Stimulated activated CD8-positive, alpha-beta memory T cell treated with anti-CD3 and anti-CD28 coated beads, Interleukin-7, amount 100 ng/mL, for 4 hours (primary cell): Measurements from ENCODE around the gene ARAP2.

Source experiments
- DNase-seq, 2 donors: peaks; one replicate each; pipeline ENCODE4 v3.0.0-alpha.2; 2020; ENCODE audit warnings: low read depth in 2 of 2

The ARAP2 gene, protein sequence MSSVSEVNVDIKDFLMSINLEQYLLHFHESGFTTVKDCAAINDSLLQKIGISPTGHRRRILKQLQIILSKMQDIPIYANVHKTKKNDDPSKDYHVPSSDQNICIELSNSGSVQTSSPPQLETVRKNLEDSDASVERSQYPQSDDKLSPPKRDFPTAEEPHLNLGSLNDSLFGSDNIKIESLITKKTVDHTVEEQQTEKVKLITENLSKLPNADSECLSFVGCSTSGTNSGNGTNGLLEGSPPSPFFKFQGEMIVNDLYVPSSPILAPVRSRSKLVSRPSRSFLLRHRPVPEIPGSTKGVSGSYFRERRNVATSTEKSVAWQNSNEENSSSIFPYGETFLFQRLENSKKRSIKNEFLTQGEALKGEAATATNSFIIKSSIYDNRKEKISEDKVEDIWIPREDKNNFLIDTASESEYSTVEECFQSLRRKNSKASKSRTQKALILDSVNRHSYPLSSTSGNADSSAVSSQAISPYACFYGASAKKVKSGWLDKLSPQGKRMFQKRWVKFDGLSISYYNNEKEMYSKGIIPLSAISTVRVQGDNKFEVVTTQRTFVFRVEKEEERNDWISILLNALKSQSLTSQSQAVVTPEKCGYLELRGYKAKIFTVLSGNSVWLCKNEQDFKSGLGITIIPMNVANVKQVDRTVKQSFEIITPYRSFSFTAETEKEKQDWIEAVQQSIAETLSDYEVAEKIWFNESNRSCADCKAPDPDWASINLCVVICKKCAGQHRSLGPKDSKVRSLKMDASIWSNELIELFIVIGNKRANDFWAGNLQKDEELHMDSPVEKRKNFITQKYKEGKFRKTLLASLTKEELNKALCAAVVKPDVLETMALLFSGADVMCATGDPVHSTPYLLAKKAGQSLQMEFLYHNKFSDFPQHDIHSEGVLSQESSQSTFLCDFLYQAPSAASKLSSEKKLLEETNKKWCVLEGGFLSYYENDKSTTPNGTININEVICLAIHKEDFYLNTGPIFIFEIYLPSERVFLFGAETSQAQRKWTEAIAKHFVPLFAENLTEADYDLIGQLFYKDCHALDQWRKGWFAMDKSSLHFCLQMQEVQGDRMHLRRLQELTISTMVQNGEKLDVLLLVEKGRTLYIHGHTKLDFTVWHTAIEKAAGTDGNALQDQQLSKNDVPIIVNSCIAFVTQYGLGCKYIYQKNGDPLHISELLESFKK (N-terminal part only)

DNA sequence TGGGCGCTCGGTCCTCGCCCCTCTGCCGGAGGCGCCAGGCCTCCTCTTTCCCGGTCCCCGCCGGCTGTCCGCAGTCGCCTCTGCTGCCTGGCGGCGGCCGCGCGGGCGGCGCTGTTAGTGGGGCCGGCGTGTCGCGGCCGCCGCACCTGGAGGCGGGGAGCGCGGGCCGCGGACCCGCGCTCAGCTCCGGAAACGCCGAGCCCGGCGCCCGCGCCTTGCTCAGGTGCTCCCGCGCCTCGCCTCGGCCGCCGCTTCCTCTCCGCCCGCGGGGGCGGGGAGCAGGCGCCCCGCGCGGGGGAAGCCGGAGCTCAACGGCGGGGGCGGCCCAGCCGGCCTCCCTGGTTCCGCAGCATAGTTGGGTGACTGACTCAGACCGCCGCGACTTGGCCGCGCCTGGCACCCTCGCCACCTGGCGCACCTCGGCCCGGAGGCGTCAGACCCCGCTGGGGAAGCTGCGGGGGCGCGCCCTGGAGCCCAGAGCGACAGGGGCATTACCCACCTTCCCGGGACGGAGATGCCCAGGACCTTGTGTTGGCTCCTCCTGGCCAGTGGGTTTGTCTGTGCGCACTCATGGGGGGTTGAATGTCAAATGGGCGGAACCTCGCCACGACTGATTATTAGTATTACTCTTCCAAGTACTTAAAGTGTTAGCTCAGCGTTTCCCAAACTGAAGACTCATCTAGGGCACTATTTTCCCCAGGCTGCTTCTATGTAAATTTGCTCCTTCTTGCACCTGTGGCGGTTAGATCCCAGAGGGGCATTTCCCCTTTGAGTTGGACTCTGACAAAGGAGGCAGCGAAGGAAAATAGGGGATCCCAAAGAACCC, at the start of gene ARAP2:
TSS of gene ARAP2 (minus strand) at position 258 of the 826 bp plus-strand sequence. CDS start 15,028 bp downstream, outside the sequence.
- peak; percentile 64 to 87 for DNase-seq

DNA sequence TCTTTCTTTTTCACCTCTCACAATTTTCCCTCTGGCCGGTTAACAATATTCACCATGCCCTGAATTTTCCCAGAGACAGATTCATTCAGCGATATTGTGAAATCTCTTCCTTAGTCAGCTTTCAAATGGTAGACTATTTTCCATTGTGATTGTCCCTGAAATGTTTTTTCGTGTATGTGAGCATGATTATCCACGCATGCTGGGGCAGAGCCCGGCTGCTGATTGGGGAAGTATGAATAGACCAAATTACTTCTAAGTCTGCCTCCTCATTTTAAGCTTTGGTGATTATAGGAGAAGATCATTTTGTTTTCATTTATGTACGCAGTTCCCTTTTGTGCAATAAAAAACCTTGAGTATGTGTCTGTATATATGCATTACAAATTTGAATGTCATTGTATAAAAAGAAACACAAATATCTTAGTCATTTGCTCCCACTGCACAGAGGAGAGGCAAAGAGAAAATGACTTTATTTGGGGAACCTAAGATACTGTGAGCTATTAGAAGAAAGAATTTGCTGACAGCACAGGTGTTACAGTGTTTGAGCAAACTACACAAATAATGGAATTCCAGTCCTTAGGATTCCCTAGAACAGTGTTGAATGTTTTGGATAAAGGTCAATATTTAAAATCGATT, 48.4 kb upstream of the ARAP2 start:
- no peak for DNase-seq

DNA sequence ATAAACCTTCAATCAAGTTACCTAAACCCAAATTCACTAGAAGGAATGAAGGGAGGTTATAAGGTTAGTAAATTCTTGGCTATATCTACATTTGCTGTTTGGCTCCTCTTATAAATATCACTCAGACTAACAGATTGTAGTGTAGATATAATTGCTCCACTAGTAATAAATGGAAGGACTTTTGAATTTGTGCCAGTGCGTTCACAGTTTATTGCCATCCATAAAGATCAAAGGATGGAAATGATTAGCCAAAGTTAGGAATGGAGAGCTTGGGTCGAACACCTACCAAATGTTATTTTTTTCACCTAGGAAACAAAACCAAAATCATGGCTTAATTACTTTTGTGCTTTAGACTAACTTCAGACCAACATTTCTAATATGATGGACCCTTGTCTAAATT, 46.3 kb upstream of the ARAP2 start:
- no peak for DNase-seq

DNA sequence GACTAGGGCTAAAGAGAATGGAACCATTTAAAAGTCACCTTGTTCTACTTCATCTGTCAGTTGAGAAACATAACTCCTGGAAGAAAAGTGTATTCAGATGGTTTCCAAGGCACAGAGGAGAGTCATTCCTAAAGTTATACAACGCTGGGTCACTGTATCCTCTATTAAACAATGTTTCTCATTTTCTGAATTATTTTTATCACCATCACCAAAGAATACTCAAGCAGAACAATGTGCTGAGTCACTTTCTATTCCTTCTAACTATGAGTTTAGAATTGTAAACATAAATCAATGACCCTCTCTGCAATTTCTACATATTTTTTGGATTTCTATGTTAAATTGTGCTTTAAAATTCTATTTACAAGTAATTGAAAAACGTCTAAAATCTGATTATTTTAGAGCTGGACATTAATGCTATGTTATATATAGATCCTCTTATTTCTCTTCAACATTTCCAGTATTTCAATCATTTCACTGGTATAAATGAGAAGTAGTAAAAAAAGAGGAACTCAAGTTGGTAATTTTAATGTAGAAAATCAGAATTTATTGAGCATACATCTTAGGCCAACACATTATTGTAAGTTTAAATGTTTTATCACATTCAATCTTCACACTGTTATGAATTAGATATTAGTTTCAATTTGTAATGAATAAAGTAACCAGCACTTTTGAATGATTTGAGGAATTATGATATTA, 44.6 kb upstream of the ARAP2 start:
- DNase-seq = no peak

DNA sequence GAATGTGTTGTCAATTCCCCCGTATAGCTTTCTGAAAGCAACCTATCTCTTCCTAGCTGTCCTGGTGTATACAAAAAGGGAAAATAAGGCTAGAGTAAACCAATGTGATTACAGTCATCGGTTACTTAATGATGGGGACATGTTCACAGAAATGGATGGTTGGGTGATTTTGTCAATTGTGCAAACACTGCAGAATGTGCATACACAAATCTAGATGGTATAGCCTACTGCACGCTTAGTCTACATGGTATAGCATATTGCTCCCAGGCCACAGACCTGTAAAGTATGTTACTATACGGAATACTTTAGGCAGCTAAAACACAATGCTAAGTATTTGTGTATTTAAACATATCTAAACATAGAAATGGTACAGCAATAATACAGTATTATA, 42.2 kb upstream of the ARAP2 start:
- no peak for DNase-seq

DNA sequence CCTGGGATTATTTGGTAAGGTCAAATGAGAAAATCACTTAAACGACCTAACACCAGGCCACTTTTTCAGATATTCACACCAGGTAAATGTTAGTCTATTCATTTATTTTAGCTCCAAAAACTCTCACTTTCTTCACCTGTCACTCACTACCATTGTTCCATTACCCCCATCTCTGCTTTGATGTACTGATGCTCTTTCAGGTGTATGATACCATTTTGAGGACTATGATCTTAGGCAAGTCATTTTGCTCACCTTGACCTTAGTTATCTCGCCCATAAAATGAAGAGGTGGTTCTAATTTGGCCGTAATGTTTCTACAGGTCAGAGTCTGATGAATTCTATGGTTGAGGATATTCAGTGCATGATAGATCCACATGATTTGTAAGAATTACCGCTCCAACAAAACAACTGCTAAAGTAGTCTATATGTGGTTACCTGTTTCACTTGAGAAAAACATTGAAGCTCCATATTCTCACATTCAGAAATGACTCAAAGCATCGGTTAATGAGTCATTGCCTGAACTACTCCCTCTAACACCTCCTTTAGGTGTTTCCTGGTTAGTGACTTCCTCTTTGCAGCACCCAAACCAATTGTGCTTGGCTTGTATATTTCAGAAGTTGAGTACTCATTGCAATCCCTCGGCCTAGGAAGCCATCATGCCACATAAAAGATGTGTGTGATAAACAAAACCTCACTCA, 41.6 kb upstream of the ARAP2 start:
- peak; percentile 20 to 49 for DNase-seq

DNA sequence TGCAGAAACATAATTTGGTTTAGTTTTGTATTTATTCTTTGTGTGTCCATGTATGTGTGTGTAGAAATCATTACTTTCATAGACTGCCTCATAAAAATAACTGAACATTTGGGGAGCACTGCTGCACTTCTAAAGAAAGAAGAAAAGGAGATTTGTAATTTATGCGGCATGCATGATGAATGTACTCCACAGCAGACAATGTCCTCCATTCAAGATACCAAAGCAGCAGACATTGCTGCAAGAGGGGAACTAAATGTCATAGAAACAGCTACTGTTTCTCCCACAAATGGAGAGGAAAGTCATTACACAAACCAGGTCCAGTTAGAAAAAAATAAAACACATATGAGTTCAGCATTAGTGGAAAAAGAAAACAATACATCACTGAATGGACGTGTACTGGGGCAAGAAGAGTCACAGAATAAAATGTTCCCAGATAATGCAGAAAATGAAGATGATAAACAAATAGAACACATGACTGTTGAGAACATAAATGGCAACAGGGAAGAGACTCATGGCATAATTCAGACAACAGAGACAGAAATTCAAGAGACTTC, 39.7 kb upstream of the ARAP2 start:
- no peak for DNase-seq

DNA sequence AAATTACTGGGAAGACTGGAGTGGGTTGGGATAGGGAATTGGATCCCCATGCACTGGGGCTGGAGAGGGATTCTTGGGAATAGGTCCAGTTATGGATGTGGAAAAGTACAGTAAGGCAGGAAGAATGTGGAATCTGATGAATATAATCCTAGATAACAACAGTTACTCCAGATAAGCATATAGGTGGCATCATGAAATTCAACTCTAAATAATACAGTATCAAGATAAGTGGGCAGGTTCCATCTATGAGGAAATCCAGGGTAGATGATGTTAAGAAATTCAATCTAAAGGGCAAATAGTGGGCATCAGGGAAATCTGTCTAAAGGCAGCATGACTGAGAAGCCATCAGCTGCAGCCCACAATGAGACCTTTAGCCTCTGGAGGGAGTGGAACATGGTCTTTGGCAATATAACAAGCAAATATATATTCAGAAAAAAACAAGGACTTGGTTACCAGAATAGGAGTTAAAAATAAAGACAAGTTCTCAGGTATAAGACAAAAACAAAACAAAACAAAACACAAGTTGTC, 38.3 kb upstream of the ARAP2 start:
- no peak for DNase-seq

DNA sequence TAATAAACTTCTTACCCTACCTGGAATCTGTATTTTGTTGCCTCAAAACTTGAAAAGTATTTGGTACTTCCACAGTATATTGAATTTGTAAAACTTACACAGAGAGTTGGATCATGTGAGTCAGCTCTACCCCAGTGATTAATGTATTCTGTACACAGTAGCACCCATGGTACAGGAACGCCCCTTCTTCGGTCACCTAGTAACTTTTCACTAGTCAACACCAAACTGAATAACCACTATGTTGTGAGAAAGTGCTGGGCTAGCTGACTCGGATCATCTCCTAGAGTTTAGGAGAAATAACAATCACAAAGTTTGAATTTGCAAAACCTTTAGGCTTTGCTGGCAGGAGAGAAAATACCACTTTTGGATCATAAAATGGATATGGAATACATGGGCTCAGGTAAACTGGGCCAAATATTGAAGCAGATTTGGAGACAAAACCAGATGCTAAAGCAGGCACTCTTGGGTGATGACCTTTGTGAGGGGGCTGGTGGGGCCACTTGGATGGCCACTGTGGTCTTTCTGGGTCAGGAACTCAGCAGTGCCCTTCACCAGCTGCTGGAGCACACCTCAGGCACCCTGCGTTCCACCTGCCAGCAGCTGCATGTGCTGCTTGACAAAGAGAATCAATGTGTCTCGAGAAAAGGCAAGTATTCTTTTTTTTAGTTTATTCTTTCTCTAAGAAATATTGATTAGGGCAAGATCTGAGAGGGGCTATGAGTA, 37.2 kb upstream of the ARAP2 start, which contains the start of gene DTHD1:
TSS of gene DTHD1 (plus strand) at position 233 of the 723 bp plus-strand sequence. CDS start at position 376, 143 bp downstream.
- no peak for DNase-seq

DNA sequence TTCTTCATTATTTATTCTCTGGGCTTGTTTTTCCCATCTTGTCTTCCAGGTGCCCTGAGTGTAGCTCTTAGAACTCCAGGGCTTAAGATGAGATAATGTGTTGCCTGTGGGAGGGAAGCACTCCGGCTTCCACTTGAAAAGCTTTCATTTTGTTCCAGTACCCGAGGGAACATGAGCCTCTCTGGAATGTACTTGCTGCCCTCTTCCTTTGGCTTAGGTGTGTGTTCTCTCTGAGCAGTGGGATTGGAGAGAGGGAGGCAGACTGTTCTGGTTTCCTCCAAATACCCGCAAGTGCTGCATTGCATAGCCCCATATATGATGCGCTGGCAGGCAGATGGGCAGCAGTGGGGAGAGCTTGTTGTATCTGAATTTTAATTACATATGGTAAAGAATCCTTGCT, 36.2 kb upstream of the ARAP2 start:
- DNase-seq = no peak

DNA sequence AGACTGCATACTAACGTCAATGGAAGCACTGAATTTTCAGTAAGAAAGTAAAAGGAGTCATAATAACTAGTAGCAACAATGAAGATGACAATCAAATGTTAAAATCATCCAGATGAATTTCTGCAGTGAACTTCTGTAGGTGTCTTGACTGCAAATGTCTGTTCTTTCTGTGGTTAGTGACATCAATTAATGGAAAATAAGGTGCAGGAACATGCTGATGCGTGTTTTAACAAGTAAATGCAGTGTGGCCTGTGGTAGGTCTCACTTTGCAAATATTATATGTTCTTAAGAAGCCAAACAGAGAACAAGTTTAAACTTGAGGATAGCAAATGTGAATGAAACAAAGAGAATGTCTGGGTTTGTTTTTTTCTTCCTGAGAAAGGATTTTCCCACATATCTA, 34.5 kb upstream of the ARAP2 start:
- DNase-seq = no peak

DNA sequence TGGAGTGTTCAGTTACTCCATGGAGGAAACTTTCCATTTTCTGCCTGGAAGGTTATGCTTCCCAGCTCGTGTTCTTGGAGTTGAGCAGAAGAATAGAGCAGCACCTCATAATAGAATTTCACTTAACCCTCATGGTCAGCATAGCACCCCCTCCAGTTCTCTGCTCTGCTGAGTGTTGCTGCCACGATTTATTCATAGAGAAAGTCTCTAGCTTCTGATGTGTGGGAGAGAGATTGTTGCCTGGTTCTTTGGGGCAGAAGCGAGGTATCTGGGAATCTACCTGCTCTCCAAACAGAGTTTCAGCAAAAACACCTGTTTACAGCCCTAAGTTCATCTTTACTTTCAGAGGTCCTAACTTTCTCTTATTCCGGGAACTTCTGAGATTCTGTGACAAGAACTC, 33.2 kb upstream of the ARAP2 start:
- no peak for DNase-seq

DNA sequence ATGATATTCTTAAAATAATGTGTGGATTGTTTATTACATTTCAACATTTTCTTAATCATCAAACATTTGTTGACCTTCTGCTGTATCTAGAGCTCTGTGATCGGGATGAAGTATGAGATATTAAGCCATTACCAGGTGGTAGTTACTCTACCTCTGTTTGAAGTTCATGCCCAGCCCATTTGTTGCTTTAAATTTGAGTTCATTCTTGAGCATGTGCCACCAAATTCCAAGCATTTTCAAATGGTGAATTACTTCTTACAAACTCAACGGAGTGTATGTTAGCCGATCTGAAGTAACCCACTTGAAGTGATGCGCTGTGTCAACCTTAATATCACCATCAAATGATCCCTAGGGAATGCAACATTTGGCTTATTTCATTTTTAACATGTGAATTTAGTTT, 29.8 kb upstream of the ARAP2 start:
- DNase-seq = no peak

DNA sequence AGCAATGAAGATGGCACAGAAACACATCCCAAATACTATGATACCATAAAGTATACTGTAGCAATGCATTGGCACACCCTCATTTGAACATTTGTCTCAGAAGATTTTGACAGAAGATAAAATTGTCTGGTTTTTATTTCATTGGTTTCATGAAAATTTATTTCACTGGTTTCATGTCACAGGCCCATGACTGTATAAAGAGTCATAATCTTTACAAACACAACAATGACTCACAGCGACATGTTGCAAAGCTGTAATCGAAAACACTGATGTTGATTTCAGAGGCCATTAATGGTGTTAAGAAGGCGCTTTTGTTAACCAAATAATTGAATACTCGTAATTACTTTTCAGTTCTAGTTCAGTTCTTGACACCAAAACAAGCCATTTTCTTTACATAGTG, 29.0 kb upstream of the ARAP2 start:
- DNase-seq = no peak

DNA sequence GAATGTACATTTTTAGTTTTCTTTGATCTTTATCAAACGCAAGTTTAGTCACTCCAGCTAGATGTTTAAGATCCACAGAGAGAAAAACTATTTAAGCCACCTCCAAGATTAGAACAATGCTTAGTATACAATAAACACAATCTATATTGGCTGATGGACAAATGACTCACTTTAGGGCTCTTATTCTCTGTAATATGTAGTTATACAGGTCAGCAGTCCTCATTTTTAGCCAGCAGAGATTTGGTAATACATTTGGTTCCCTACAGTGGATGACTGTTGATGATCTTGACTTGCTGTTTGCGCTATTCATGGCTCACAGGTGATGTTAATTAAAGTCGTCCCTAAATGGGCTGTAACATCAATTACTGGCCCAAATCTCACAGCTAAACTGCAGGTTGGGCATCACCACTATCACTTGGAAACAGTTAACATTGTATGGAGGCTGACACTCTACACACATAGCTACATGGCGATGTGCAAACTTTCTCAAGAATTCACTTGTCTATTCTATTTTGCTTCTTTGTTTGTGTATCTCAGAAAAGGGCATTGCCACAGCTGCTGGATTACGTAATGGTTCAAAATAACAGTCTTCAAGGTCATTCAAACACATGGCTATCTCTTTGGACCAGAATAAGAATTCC, 25.3 kb upstream of the ARAP2 start:
- no peak for DNase-seq

DNA sequence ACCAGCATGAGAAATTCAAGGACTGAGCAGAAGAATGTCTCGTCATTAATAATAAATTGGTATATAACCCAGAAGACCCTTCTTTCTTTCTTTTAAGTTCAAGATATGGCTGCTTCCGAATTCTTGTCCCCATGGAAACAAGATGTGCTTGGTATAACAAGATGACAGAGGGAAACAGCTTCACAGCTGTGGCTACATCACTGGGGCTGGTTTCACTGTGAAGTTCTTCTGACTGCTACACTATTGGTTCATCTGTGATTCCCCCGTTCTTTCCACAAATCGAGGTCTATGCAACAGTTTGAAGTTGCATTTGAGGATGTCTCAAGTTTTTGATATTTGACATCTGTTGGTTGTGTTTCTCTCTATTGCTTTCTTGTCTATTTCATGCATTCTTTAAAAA, 24.8 kb upstream of the ARAP2 start:
- no peak for DNase-seq

DNA sequence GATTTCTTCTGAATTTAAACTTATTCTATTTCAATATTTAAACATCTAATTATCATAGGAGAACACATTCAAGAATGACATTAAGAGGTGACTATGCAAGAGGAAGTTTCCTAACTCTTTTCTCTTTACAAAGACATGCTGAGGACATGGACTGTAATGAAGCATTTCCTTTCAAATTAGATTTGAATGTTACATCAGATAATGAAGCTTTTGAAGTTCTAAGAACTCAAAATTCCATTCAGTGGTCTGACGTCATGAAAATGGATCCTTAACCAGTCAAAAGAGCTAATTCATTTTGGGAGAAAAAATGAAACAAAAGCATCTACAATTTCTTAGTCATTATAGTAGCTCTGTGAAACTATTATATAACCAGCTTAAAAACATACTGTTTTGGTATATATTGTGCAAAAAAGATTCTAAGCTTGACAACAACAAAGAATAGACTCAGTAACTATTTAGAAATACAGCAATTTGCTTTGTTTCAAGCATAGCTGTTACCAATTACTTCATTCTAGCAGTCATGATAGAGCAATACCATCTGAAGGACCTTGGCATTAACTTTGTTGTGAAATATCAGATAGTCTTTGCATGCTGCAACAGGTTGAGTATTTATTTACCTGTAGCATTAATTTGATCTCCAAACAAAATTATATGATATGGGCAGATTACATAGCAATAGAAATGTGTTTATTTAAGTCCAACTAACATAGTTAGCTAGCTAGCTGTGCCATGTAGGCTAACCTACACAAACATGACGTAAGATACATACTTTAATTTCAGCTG, 23.4 kb upstream of the ARAP2 start:
- DNase-seq = no peak
